G401 (cell line): ENCODE measurements around the gene TCL1A. TPM values are rescaled to one million over a fixed set of nuclear protein-coding genes. Genes with fewer than 3 reads are reported as not detected.

Experiments
- DNase-seq: peaks from one replicate; pipeline ENCODE4 v3.0.0-alpha.2; 2015; ENCODE audit warnings: low spot score
- in situ Hi-C: cut with HindIII; loops from 2 replicates; pipeline ENCODE4 v1.10.0; 2016; ENCODE audit warnings: low sequenced_read_pairs, mixed read lengths
- total RNA-seq: library from RNA; depleted of rRNA; stranded (reverse); fragments of >200 nt; shearing (Covaris generic); gene quantifications from 2 replicates; pipeline ENCODE4 v1.2.3, GENCODE V29; 2014

TCL1A gene
- total RNA-seq, 1 experiment from 2014 or later: not detected

- no peak for DNase-seq
- in situ Hi-C loops: no loop called here
Observed at GRCh38 chr14:95711476-95712176, 2.3 kb downstream of the TCL1A start.

GRCh38 chr14:95710106-95710505, 3.8 kb downstream of the TCL1A start:
- no peak for DNase-seq
- in situ Hi-C loops: no loop called here

- no peak for DNase-seq
- in situ Hi-C loops: no loop called here
Observed at GRCh38 chr14:95707327-95707726, 6.6 kb downstream of the TCL1A start.

GRCh38 chr14:95705518-95705917, 8.4 kb downstream of the TCL1A start:
- no peak for DNase-seq
- in situ Hi-C loops: no loop called here

- DNase-seq: no peak
- in situ Hi-C loops: no loop called here
Observed at GRCh38 chr14:95703805-95704204, 10.1 kb downstream of the TCL1A start.

- in situ Hi-C loops: no loop called here
- DNase-seq: no peak
Observed at GRCh38 chr14:95703341-95703740, 10.6 kb downstream of the TCL1A start.

- no peak for DNase-seq
- in situ Hi-C loops: no loop called here
Observed at GRCh38 chr14:95701846-95702221, 12.1 kb downstream of the TCL1A start.

- no peak for DNase-seq
- in situ Hi-C loops: no loop called here
Observed at GRCh38 chr14:95700221-95700976, 13.5 kb downstream of the TCL1A start.

GRCh38 chr14:95699412-95699811, 14.5 kb downstream of the TCL1A start:
- no peak for DNase-seq
- in situ Hi-C loops: no loop called here

- in situ Hi-C loops: no loop called here
- DNase-seq: no peak
Observed at GRCh38 chr14:95698287-95698686, 15.6 kb downstream of the TCL1A start.

GRCh38 chr14:95697764-95698163, 16.2 kb downstream of the TCL1A start:
- in situ Hi-C loops: no loop called here
- DNase-seq: no peak

GRCh38 chr14:95696741-95697140, 17.2 kb downstream of the TCL1A start:
- in situ Hi-C loops: no loop called here
- no peak for DNase-seq

GRCh38 chr14:95695913-95696312, 18.0 kb downstream of the TCL1A start:
- in situ Hi-C loops: no loop called here
- DNase-seq: no peak

- in situ Hi-C loops: no loop called here
- DNase-seq: no peak
Observed at GRCh38 chr14:95695051-95695450, 18.9 kb downstream of the TCL1A start.

GRCh38 chr14:95692109-95692508, 21.8 kb downstream of the TCL1A start:
- no peak for DNase-seq
- in situ Hi-C loops: no loop called here

GRCh38 chr14:95691591-95691990, 22.3 kb downstream of the TCL1A start:
- in situ Hi-C loops: no loop called here
- no peak for DNase-seq

GRCh38 chr14:95690815-95691214, 23.1 kb downstream of the TCL1A start:
- in situ Hi-C loops: no loop called here
- DNase-seq: no peak

- in situ Hi-C loops: no loop called here
Observed at GRCh38 chr14:95689441-95689840, 24.5 kb downstream of the TCL1A start.

GRCh38 chr14:95686935-95687334, 27.0 kb downstream of the TCL1A start:
- in situ Hi-C loops: no loop called here
- no peak for DNase-seq

More at GRCh38 chr14:95689441-95689840, 24.5 kb downstream of the TCL1A start:
- DNase-seq: no peak

GRCh38 chr14:95685978-95686922, 27.7 kb downstream of the TCL1A start, which contains the start of gene TCL1B:
TSS of gene TCL1B (plus strand) at chr14:95686426. CDS start at chr14:95686468, 42 bp downstream.
- no peak for DNase-seq
- in situ Hi-C loops: no loop called here
